GM13977 (cell line): Measurements from ENCODE around the gene DLG2.
"Not testable (repeated sequence)": the region's sequence is repeated elsewhere in the genome, so short reads cannot be mapped to it uniquely, and the experiment has no call there.

ENCODE experiments used
- DNase-seq: peaks from one replicate; pipeline ENCODE4 v3.0.0; 2012; ENCODE audit warnings: low spot score
- CTCF ChIP-seq: IDR thresholded peaks from 2 replicates; pipeline ENCODE4 v1.5.1; 2012; ENCODE audit warnings: mild to moderate bottlenecking, control low read depth; ENCODE audit not compliant: insufficient read depth; ENCODE audit errors: extremely low read depth, missing control alignments
- in situ Hi-C: fragments of 300-500 bp; cut with MboI; formaldehyde crosslinking; loops from one replicate; pipeline ENCODE4 v1.12.0; 2022; ENCODE audit warnings: low sequenced_read_pairs, low pct_unique_long_range_greater_than_20kb, mixed read lengths, inconsistent platforms; ENCODE audit not compliant: unreplicated experiment

DLG2 gene

GRCh38 chr11:83449338-83449913 lies 2177.7 kb downstream of the DLG2 start:
- in situ Hi-C loops: no loop called here
- no peak for DNase-seq
- TF ChIP-seq CTCF: no peak

- DNase-seq: no peak
- TF ChIP-seq CTCF: no peak
- in situ Hi-C loops: no loop called here
Observed at GRCh38 chr11:83448686-83449085, 2178.5 kb downstream of the DLG2 start.

GRCh38 chr11:83443880-83444279 lies 2183.3 kb downstream of the DLG2 start:
- DNase-seq, in situ Hi-C loops: not testable (repeated sequence)

GRCh38 chr11:83441601-83442000 lies 2185.5 kb downstream of the DLG2 start:
- TF ChIP-seq CTCF: no peak
- no peak for DNase-seq
- in situ Hi-C loops: no loop called here

- DNase-seq: no peak
- TF ChIP-seq CTCF: no peak
- in situ Hi-C loops: no loop called here
Observed at GRCh38 chr11:83441171-83441570, 2186.0 kb downstream of the DLG2 start.

GRCh38 chr11:83438438-83438837 lies 2188.7 kb downstream of the DLG2 start:
- no peak for TF ChIP-seq CTCF
- DNase-seq: no peak
- in situ Hi-C loops: no loop called here

GRCh38 chr11:83437939-83438338 lies 2189.2 kb downstream of the DLG2 start:
- no peak for TF ChIP-seq CTCF
- in situ Hi-C loops: no loop called here
- DNase-seq: no peak
